Aorta (tissue), 5 donors: ENCODE data around the gene TMC5. TPM values are rescaled to one million over a fixed set of nuclear protein-coding genes. Genes with fewer than 3 reads are reported as not detected.
"Not testable (repeated sequence)": the region's sequence is repeated elsewhere in the genome, so short reads cannot be mapped to it uniquely, and the experiment has no call there.

Experiments used
- ATAC-seq: fragments of 200-7000 bp; cut with Tn5 transposase; one replicate; pipeline ENCODE4 v1.9.1; 2022; ENCODE audit warnings: moderate library complexity; ENCODE audit not compliant: low FRiP score
- DNase-seq, 2 donors: peaks; one replicate each; pipeline ENCODE4 v3.0.0-alpha.2; 2020
- H3K27ac ChIP-seq, 2 donors: one replicate each; pipeline ENCODE4 v1.5.1; 2013; ENCODE audit warnings: low read length in 2 of 2, mild to moderate bottlenecking in 2 of 2, moderate library complexity in 2 of 2, control low read depth in 1 of 2, inconsistent platforms in 1 of 2, low read depth in 1 of 2
- H3K27me3 ChIP-seq, 2 donors: one replicate each; pipeline ENCODE4 v1.6.1; 2013; ENCODE audit warnings: control low read depth in 1 of 2, low read length in 1 of 2, mild to moderate bottlenecking in 1 of 2, moderate library complexity in 1 of 2; ENCODE audit not compliant: insufficient read depth in 2 of 2, control insufficient read depth in 1 of 2
- H3K36me3 ChIP-seq, 2 donors: one replicate each; pipeline ENCODE4 v1.6.1; 2013; ENCODE audit warnings: control low read depth in 1 of 2, low read length in 1 of 2, mild to moderate bottlenecking in 1 of 2; ENCODE audit not compliant: insufficient read depth in 2 of 2, control insufficient read depth in 1 of 2
- H3K4me1 ChIP-seq, 2 donors: one replicate each; pipeline ENCODE4 v1.6.1; 2013; ENCODE audit warnings: low read length in 2 of 2, control low read depth in 1 of 2, mild to moderate bottlenecking in 1 of 2, moderate library complexity in 1 of 2; ENCODE audit not compliant: insufficient read depth in 2 of 2, control insufficient read depth in 1 of 2
- H3K4me3 ChIP-seq, 2 donors: one replicate each; pipeline ENCODE4 v1.5.1; 2013; ENCODE audit warnings: low read length in 2 of 2, control low read depth in 1 of 2, mild to moderate bottlenecking in 1 of 2
- H3K9me3 ChIP-seq: one replicate; pipeline ENCODE4 v1.6.1; 2013; ENCODE audit warnings: mild to moderate bottlenecking, low read length; ENCODE audit not compliant: control insufficient read depth
- WGBS, 2 donors: extraction: QIAGEN DNeasy Blood & Tissue Kit; methylation state at CpG; one replicate each; pipeline ENCODE4 v1.1.7; 2013; 5-methylcytosine and 5-hydroxymethylcytosine counted together
- intact Hi-C, 2 donors: fragments of 100-400 bp; cut with DNase I; formaldehyde crosslinking; loops; one replicate each; pipeline versions ENCODE4 v1.14.2 to v1.15.0; 2022
- polyA plus RNA-seq, 2 donors: library from polyadenylated mRNA; stranded (reverse); fragments of 200-250 nt; gene quantifications; one replicate each; pipeline ENCODE4 v1.2.3, GENCODE V29; 2013
- total RNA-seq, 2 donors: library from RNA; stranded (reverse); fragmentation: NEBNext Ultra II Directional; extraction: Animal tissue kit (Norgen Biotek cat#: 25700); gene quantifications; one replicate each; pipeline ENCODE4 v1.2.1, GENCODE V29; 2021
- donor health status: healthy with polysubstance abuse.
- donor health status: Bipolar disorder and iron deficiency.
- donor health status: DM: no; HTN: no; CAD: no.
- donor health status: DM: no; HTN: no; CAD: no.
- donor health status: DM: yes; HTN: yes; CAD: no.

The TMC5 gene
- total and polyA plus RNA-seq, 4 donors, result 0.26 to 6.1 (median 0.27) TPM; not detected in 1

- not testable (repeated sequence) for ATAC-seq
- WGBS, 2 donors, result 74 to 80% methylated on average over 10 of the region's 10 CpGs
These were observed 125.8 kb downstream of the TMC5 start for GRCh38 chr16:19543278-19543996.

DNA sequence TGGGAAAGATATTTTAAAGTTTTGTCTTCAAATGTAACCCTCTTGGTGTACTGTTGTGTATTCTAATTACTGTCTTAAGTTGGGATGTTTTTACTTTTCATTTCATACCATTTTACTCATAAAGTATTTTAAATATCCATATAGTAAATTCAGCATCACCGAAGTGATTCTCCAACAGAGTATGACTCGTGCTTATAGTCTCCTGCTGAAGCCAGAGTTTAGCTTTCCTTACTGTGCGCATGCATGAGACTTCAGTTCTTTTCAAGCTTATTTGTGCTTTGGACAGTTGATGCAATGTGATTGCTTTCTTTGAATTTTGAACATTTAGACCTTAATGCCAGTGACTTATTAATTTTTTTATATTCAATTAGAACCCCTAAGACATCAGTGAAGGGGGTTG is 130.5 kb downstream of the TMC5 start:
- Histone ChIP-seq H3K27ac (no peak overlapping the region), H3K9me3 (no peaks in the 10 kb centered on the region), H3K36me3 (peaks cover 0 to 6% of the 10 kb centered on the region in 2 donors), H3K4me1 (no peaks in the 10 kb centered on the region), H3K4me3 (no peak overlapping the region), H3K27me3 (no peaks in the 10 kb centered on the region)
- intact Hi-C loops, result no loop called here
- no peak for DNase-seq
- no peak for ATAC-seq
- WGBS, 2 donors, result 95 to 97% methylated on average over 3 of the region's 3 CpGs

More at GRCh38 chr16:19543278-19543996, 125.8 kb downstream of the TMC5 start:
- H3K27ac ChIP-seq, intact Hi-C loops, H3K9me3 ChIP-seq, DNase-seq, H3K36me3 ChIP-seq, H3K4me1 ChIP-seq, H3K4me3 ChIP-seq, H3K27me3 ChIP-seq: not testable (repeated sequence)

Other genes starting within 250 kb of the TMC5 start
- gene SYT17, start 249.6 kb upstream of the TMC5 start, total RNA-seq, result 1 to 10 TPM; 2.5 to 4.3 TPM
- gene SYT17, start 249.6 kb upstream of the TMC5 start, polyA plus RNA-seq, result 1 to 10 TPM; 2.5 to 2.6 TPM
- gene CLEC19A, start 132.2 kb upstream of the TMC5 start, total RNA-seq, result not detected
- not detected for gene CLEC19A, start 132.2 kb upstream of the TMC5 start, polyA plus RNA-seq
- gene GDE1, start 104.2 kb downstream of the TMC5 start, total RNA-seq, result 10 to 100 TPM; 33.5 to 39.0 TPM
- 10 to 100 TPM; 42.7 to 55.0 TPM for gene GDE1, start 104.2 kb downstream of the TMC5 start, polyA plus RNA-seq
- 10 to 100 TPM; 13.0 to 26.2 TPM for gene CCP110, start 106.1 kb downstream of the TMC5 start, total RNA-seq
- 10 to 100 TPM in 1 of 2 donors, 1 to 10 TPM in 1; 4.4 to 12.7 TPM for gene CCP110, start 106.1 kb downstream of the TMC5 start, polyA plus RNA-seq
- gene VPS35L, start 137.8 kb downstream of the TMC5 start, total RNA-seq, result 10 to 100 TPM; 48.8 to 66.8 TPM
- 10 to 100 TPM; 31.4 to 32.8 TPM for gene VPS35L, start 137.8 kb downstream of the TMC5 start, polyA plus RNA-seq